K562 (cell line): ENCODE data around the gene PPM1H. TPM values are rescaled to one million over a fixed set of nuclear protein-coding genes. Genes with fewer than 3 reads are reported as not detected.

Experiments used
- ATAC-seq: fragments of 200-7000 bp; cut with Tn5 transposase; 3 replicates; pipeline ENCODE4 v1.9.1; 2020; ENCODE audit warnings: moderate library complexity
- BruUV-seq: library from RNA; stranded (reverse); fragments of 400-500 nt; replicated peaks from 2 replicates; lab custom pipeline; 2021; lab: Mats Ljungman, UMichigan
- CTCF ChIA-PET: fragments of 300-600 bp; formaldehyde crosslinking; extraction: SDS; loops from one replicate; lab custom pipeline; 2021; ENCODE audit warnings: low intra/inter-chr PET ratio; lab: Yijun Ruan, JAX
- POLR2A ChIA-PET: fragments of 300-600, 350-650 bp; sonication (Branson Sonifier 250); formaldehyde crosslinking; extraction: SDS; loops from one replicate; lab custom pipeline; 2021; ENCODE audit warnings: antibody characterized with exemption, inconsistent platforms; lab: Yijun Ruan, JAX
- DNase-seq, 4 experiments: peaks; one replicate each; pipeline versions ENCODE4 v3.0.0 to v3.0.0-alpha.2; 2011 to 2018; ENCODE audit warnings: low spot score in 3 of 4, mixed read lengths in 3 of 4; ENCODE audit errors: extremely low read depth in 1 of 4
- FAIRE-seq: peaks from 2 replicates; lab custom pipeline; 2011; peaks lifted over from hg19 to GRCh38; lab: Jason Lieb, UNC
- H2AFZ ChIP-seq: 2 replicates; pipeline ENCODE4 v1.6.0; 2011; ENCODE audit warnings: low read depth, low read length, control low read depth, inconsistent platforms
- H3K27ac ChIP-seq: fragments of 200-600 bp; 3 replicates; pipeline ENCODE4 v1.8.0; 2011; ENCODE audit warnings: low read depth, mild to moderate bottlenecking, control low read depth, inconsistent platforms, low read length, moderate library complexity, mixed read lengths; ENCODE audit errors: extremely low read depth
- H3K27me3 ChIP-seq, 2 experiments: fragments of 300-600 bp in 1 of 2; 2 replicates in 1 of 2; 3 replicates in 1 of 2; pipeline versions ENCODE4 v1.6.0 to v1.8.0; 2011; ENCODE audit warnings: inconsistent platforms in 2 of 2, low read length in 2 of 2, mild to moderate bottlenecking in 1 of 2, mixed read lengths in 1 of 2, moderate library complexity in 1 of 2; ENCODE audit not compliant: control insufficient read depth in 2 of 2, insufficient read depth in 2 of 2
- H3K36me3 ChIP-seq: fragments of 300-600 bp; 3 replicates; pipeline ENCODE4 v1.8.0; 2011; ENCODE audit warnings: mild to moderate bottlenecking, low read length, inconsistent platforms; ENCODE audit not compliant: control insufficient read depth, insufficient read depth
- H3K4me1 ChIP-seq, 2 experiments: fragments of 200-600 bp in 1 of 2; replicated peaks in 1 of 2; 2 replicates in 1 of 2; 3 replicates in 1 of 2; pipeline versions ENCODE4 v1.5.1 to v1.8.0; 2011; ENCODE audit warnings: inconsistent platforms in 2 of 2, low read length in 2 of 2, mild to moderate bottlenecking in 1 of 2, mixed read lengths in 1 of 2, moderate library complexity in 1 of 2; ENCODE audit not compliant: control insufficient read depth in 2 of 2, insufficient read depth in 2 of 2
- H3K4me2 ChIP-seq: 2 replicates; pipeline ENCODE4 v1.6.1; 2011; ENCODE audit warnings: low read length, control low read depth, inconsistent platforms, mixed read lengths; ENCODE audit not compliant: insufficient read depth
- H3K4me3 ChIP-seq: fragments of 200-600 bp; sonication (generic), shearing (Covaris generic); 2 replicates; pipeline ENCODE4 v1.5.1; 2016; ENCODE audit warnings: control low read depth, inconsistent platforms
- H3K79me2 ChIP-seq: fragments of 200-600 bp; 3 replicates; pipeline ENCODE4 v1.8.0; 2011; ENCODE audit warnings: low read length, inconsistent platforms; ENCODE audit not compliant: control insufficient read depth, insufficient read depth
- H3K9ac ChIP-seq, 2 experiments: 2 replicates each; pipeline versions ENCODE4 v1.6.0 to v1.6.1; 2011; ENCODE audit warnings: low read depth in 2 of 2, low read length in 2 of 2, control low read depth in 1 of 2, inconsistent platforms in 1 of 2, mild to moderate bottlenecking in 1 of 2, mixed read lengths in 1 of 2; ENCODE audit not compliant: insufficient read depth in 1 of 2
- H3K9me1 ChIP-seq: one replicate; pipeline ENCODE4 v1.6.0; 2011; ENCODE audit warnings: inconsistent platforms, mild to moderate bottlenecking, low read length, moderate library complexity; ENCODE audit not compliant: control insufficient read depth, insufficient read depth
- H3K9me3 ChIP-seq: replicated peaks from 2 replicates; pipeline ENCODE4 v1.5.1; 2011; ENCODE audit warnings: low read depth, low read length, inconsistent platforms; ENCODE audit not compliant: control insufficient read depth, insufficient read depth
- H4K20me1 ChIP-seq: replicated peaks from 2 replicates; pipeline ENCODE4 v1.6.1; 2011; ENCODE audit warnings: low read length, inconsistent platforms, mixed read lengths; ENCODE audit not compliant: control insufficient read depth, insufficient read depth
- CBX2 ChIP-seq: fragments of 200-600 bp; sonication (generic); IDR thresholded peaks from one replicate; pipeline ENCODE4 v1.6.1; 2012; ENCODE audit warnings: mild to moderate bottlenecking, low read length, inconsistent platforms; ENCODE audit not compliant: insufficient read depth, poor library complexity, severe bottlenecking
- HNRNPL ChIP-seq: fragments of 200-400 bp; formaldehyde crosslinking; IDR thresholded peaks from 2 replicates; pipeline ENCODE4 v1.6.1; 2017; ENCODE audit warnings: low read depth, mild to moderate bottlenecking, low read length
- MEF2A ChIP-seq: IDR thresholded peaks from 2 replicates; pipeline ENCODE4 v1.6.1; 2011; ENCODE audit warnings: low read depth, mild to moderate bottlenecking, low read length, moderate library complexity; ENCODE audit not compliant: control insufficient read depth
- PHB2 ChIP-seq: fragments of 450-650 bp; IDR thresholded peaks from 2 replicates; pipeline ENCODE4 v1.6.1; 2017; ENCODE audit warnings: low read depth
- PHF8 ChIP-seq: fragments of 200-600 bp; sonication (generic); IDR thresholded peaks from 2 replicates; pipeline ENCODE4 v1.6.1; 2012; ENCODE audit warnings: mixed run types, mild to moderate bottlenecking, inconsistent platforms, low read length, moderate library complexity, borderline replicate concordance
- ZNF121 ChIP-seq: sonication (generic); formaldehyde crosslinking; conservative IDR thresholded peaks from 2 replicates; pipeline ENCODE4 v1.8.0; 2022; ENCODE audit warnings: missing genetic modification reagents
- ZNF444 ChIP-seq: fragments of 250-450 bp; sonication (Bioruptor Pico); IDR thresholded peaks from 2 replicates; pipeline ENCODE4 v1.4.0; 2020; ENCODE audit warnings: mild to moderate bottlenecking, moderate library complexity
- ZNF780A ChIP-seq: fragments of 250-450 bp; sonication (Bioruptor Pico); IDR thresholded peaks from 2 replicates; pipeline ENCODE4 v1.5.0; 2021; ENCODE audit warnings: mild to moderate bottlenecking
- ZNF79 ChIP-seq: fragments of 250-450 bp; sonication (Bioruptor Pico); IDR thresholded peaks from 2 replicates; pipeline ENCODE4 v1.4.0; 2020; ENCODE audit warnings: low read depth, mild to moderate bottlenecking, moderate library complexity
- WGBS: fragments of 100-300 bp; shearing (Covaris generic); methylation state at CpG from one replicate; pipeline ENCODE4 v1.1.6; 2016; ENCODE audit warnings: low coverage, mixed read lengths; ENCODE audit not compliant: insufficient coverage; ENCODE audit errors: missing lambda C conversion rate; 5-methylcytosine and 5-hydroxymethylcytosine counted together
- in situ Hi-C: fragments of 300-500 bp; cut with MboI; formaldehyde crosslinking; loops from 4 replicates; pipeline ENCODE4 v1.15.0; 2018; ENCODE audit warnings: inconsistent platforms, mixed read lengths
- intact Hi-C: fragments of 100-400 bp; cut with micrococcal nuclease; formaldehyde crosslinking; loops from 2 replicates; pipeline ENCODE4 v1.14.2; 2022
- polyA plus RNA-seq, 8 experiments: library from polyadenylated mRNA; depleted of rRNA in 4 of 8; stranded (reverse) in 5 of 8; unstranded in 3 of 8; fragments of >200 nt; fragmentation: Nextera tagmentation in 2 of 8; fragmentation: Illumina TruSeq in 1 of 8; extraction: Ambion mirVana in 2 of 8; extraction: Trizol in 1 of 8; gene quantifications; 2 replicates each; pipeline versions ENCODE4 v1.2.1 to v1.2.3, GENCODE V29; 2011 to 2014; ENCODE audit warnings: inconsistent platforms in 1 of 8, missing spikeins in 1 of 8
- total RNA-seq, 7 experiments: library from RNA; depleted of rRNA in 6 of 7; stranded (reverse); fragments of >200 nt in 6 of 7; fragmentation: Illumina TruSeq in 2 of 7; extraction: Trizol in 2 of 7; gene quantifications; 2 replicates each; pipeline versions ENCODE4 v1.2.1 to v1.2.3, GENCODE V29; 2011 to 2021; ENCODE audit warnings: low replicate concordance in 1 of 7
- TF ChIP-seq, protein P1 (sequence below): fragments of 450-650 bp; IDR thresholded peaks from 2 replicates; pipeline ENCODE4 v1.6.1; 2016; ENCODE audit warnings: low read depth, mild to moderate bottlenecking, moderate library complexity
- TF ChIP-seq, protein P2 (sequence below): fragments of 450-650 bp; IDR thresholded peaks from 2 replicates; pipeline ENCODE4 v1.6.1; 2017; ENCODE audit warnings: antibody characterized with exemption
- TF ChIP-seq, protein P3 (sequence below), 3 experiments: fragments of 200-800 bp in 1 of 3; fragments of 250-450 bp in 1 of 3; fragments of 450-650 bp in 1 of 3; sonication (Bioruptor Pico) in 1 of 3; sonication (Bioruptor generic) in 1 of 3; formaldehyde crosslinking in 1 of 3; IDR thresholded peaks; 2 replicates each; pipeline versions ENCODE4 v1.6.1 to v1.8.0; 2016 to 2022; ENCODE audit warnings: mild to moderate bottlenecking in 2 of 3, missing genetic modification characterization in 2 of 3, missing compliant biosample characterization in 1 of 3, moderate library complexity in 1 of 3
- TF ChIP-seq, protein P4 (sequence below): IDR thresholded peaks from 2 replicates; pipeline ENCODE4 v1.6.1; 2016; ENCODE audit warnings: missing genetic modification characterization, missing compliant biosample characterization

Gene PPM1H
- total and polyA plus RNA-seq, 9 of the 15 experiments (the other 6 are each of a cell fraction or from before 2014, with no cell fraction given), result 5.3 to 29.3 (median 11.3) TPM

DNA sequence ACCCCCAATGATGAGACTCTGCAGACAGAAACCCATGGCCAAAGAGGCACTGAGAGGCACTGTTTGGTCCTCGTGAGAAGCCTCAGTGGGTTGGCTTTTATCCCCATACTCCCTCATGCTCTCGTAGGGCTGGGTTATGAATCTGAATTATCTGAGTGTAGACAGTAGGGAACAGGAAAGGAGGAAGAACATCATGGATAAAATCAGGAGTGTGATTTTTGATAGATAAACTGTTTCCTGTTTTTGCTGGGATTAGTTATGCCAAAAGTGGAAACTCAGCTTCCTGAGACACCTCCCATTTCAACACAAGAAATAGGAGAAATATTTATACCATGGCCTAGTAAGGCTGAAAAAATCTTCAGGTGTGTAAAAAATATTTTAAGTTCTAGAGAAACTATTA is 177.9 kb downstream of the PPM1H start:
- in situ Hi-C loops, result no loop called here
- Histone ChIP-seq H3K9me1 (no peaks in the 10 kb centered on the region), H3K79me2 (no peaks in the 10 kb centered on the region), H3K9ac (no peak overlapping the region), H4K20me1 (0 out of 2 replicates have a peak, but pooled peaks cover 4% of the 10 kb centered on the region), H3K4me3 (no peak overlapping the region), H3K36me3 (no peaks in the 10 kb centered on the region), H2AFZ (no peak overlapping the region), H3K9me3 (no peaks in the 10 kb centered on the region), H3K4me2 (no peak overlapping the region), H3K27me3 (no peaks in the 10 kb centered on the region), H3K27ac (no peak overlapping the region), H3K4me1 (peaks cover 0 to 7% of the 10 kb centered on the region in 2 experiments; a peak in 3 of 5 replicates)
- 14% methylated on average over 2 of the region's 2 CpGs for WGBS
- CTCF ChIA-PET, result no interaction called here
- DNase-seq (no peak), FAIRE-seq (no peak), ATAC-seq (no peak)
- no peak for TF ChIP-seq ZNF444 (CRISPR knock-in tag)
- TF ChIP-seq, protein P1, sequence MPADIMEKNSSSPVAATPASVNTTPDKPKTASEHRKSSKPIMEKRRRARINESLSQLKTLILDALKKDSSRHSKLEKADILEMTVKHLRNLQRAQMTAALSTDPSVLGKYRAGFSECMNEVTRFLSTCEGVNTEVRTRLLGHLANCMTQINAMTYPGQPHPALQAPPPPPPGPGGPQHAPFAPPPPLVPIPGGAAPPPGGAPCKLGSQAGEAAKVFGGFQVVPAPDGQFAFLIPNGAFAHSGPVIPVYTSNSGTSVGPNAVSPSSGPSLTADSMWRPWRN, result no peak
- no peak for TF ChIP-seq CBX2
- TF ChIP-seq ZNF121, result no peak
- TF ChIP-seq, protein P2, sequence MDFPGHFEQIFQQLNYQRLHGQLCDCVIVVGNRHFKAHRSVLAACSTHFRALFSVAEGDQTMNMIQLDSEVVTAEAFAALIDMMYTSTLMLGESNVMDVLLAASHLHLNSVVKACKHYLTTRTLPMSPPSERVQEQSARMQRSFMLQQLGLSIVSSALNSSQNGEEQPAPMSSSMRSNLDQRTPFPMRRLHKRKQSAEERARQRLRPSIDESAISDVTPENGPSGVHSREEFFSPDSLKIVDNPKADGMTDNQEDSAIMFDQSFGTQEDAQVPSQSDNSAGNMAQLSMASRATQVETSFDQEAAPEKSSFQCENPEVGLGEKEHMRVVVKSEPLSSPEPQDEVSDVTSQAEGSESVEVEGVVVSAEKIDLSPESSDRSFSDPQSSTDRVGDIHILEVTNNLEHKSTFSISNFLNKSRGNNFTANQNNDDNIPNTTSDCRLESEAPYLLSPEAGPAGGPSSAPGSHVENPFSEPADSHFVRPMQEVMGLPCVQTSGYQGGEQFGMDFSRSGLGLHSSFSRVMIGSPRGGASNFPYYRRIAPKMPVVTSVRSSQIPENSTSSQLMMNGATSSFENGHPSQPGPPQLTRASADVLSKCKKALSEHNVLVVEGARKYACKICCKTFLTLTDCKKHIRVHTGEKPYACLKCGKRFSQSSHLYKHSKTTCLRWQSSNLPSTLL, result no peak
- TF ChIP-seq HNRNPL, result no peak
- TF ChIP-seq, protein P3, sequence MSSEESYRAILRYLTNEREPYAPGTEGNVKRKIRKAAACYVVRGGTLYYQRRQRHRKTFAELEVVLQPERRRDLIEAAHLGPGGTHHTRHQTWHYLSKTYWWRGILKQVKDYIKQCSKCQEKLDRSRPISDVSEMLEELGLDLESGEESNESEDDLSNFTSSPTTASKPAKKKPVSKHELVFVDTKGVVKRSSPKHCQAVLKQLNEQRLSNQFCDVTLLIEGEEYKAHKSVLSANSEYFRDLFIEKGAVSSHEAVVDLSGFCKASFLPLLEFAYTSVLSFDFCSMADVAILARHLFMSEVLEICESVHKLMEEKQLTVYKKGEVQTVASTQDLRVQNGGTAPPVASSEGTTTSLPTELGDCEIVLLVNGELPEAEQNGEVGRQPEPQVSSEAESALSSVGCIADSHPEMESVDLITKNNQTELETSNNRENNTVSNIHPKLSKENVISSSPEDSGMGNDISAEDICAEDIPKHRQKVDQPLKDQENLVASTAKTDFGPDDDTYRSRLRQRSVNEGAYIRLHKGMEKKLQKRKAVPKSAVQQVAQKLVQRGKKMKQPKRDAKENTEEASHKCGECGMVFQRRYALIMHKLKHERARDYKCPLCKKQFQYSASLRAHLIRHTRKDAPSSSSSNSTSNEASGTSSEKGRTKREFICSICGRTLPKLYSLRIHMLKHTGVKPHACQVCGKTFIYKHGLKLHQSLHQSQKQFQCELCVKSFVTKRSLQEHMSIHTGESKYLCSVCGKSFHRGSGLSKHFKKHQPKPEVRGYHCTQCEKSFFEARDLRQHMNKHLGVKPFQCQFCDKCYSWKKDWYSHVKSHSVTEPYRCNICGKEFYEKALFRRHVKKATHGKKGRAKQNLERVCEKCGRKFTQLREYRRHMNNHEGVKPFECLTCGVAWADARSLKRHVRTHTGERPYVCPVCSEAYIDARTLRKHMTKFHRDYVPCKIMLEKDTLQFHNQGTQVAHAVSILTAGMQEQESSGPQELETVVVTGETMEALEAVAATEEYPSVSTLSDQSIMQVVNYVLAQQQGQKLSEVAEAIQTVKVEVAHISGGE (CRISPR knock-in tag; IDR thresholded peaks at IDR 0.05), result no peak
- no peak for TF ChIP-seq ZNF79 (CRISPR knock-in tag)
- no peak for TF ChIP-seq ZNF780A (CRISPR knock-in tag)
- TF ChIP-seq, protein P4, sequence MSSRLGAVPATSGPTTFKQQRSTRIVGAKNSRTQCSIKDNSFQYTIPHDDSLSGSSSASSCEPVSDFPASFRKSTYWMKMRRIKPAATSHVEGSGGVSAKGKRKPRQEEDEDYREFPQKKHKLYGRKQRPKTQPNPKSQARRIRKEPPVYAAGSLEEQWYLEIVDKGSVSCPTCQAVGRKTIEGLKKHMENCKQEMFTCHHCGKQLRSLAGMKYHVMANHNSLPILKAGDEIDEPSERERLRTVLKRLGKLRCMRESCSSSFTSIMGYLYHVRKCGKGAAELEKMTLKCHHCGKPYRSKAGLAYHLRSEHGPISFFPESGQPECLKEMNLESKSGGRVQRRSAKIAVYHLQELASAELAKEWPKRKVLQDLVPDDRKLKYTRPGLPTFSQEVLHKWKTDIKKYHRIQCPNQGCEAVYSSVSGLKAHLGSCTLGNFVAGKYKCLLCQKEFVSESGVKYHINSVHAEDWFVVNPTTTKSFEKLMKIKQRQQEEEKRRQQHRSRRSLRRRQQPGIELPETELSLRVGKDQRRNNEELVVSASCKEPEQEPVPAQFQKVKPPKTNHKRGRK, result no peak
- no peak for TF ChIP-seq MEF2A
- TF ChIP-seq PHF8, result no peak
- TF ChIP-seq PHB2, result no peak
- BruUV-seq, result no TSS peak
- POLR2A ChIA-PET, result interaction anchor here (0.7 kb wide), 1 partner anchor 1981 kb away, joined by 3 read pairs; no protein-coding TSS in a partner anchor
- intact Hi-C loops, result no loop called here
